Measurements from ENCODE around the gene MORC1.

DNA sequence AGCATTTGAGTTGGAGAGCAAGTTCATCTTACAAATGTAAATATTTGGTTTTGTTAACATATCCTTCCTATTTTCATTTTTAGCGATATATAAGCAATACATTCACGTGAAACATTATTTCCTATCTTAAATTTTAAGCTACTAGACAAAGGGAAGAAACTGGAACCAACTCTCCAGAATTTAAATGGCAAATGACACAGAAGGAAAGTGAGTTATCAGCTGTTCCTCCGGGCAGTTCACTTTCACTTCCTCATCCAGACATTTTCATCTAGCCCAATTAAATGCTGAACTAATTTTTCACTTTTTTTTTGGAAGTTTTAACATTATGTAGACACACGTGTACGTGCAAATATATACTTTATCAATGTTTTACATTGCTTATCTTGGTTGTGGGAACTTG lies 58.7 kb downstream of the MORC1 start:
- TF ChIP-seq, protein P1, sequence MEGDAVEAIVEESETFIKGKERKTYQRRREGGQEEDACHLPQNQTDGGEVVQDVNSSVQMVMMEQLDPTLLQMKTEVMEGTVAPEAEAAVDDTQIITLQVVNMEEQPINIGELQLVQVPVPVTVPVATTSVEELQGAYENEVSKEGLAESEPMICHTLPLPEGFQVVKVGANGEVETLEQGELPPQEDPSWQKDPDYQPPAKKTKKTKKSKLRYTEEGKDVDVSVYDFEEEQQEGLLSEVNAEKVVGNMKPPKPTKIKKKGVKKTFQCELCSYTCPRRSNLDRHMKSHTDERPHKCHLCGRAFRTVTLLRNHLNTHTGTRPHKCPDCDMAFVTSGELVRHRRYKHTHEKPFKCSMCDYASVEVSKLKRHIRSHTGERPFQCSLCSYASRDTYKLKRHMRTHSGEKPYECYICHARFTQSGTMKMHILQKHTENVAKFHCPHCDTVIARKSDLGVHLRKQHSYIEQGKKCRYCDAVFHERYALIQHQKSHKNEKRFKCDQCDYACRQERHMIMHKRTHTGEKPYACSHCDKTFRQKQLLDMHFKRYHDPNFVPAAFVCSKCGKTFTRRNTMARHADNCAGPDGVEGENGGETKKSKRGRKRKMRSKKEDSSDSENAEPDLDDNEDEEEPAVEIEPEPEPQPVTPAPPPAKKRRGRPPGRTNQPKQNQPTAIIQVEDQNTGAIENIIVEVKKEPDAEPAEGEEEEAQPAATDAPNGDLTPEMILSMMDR (IDR thresholded peaks at IDR 0.05), result no peak
- no peak for TF ChIP-seq ZFX (IDR thresholded peaks at IDR 0.05; ENCODE audit: borderline replicate concordance)

All from 22Rv1 (cell line).